Stimulated activated CD8-positive, alpha-beta memory T cell treated with anti-CD3 and anti-CD28 coated beads, Interleukin-15, amount 100 ng/mL, for 4 hours (primary cell): Measurements from ENCODE around the gene UGCG.
"Not testable (repeated sequence)": the region's sequence is repeated elsewhere in the genome, so short reads cannot be mapped to it uniquely, and the experiment has no call there.

ENCODE experiments used
- DNase-seq, 2 donors: peaks; one replicate each; pipeline ENCODE4 v3.0.0-alpha.2; 2020; ENCODE audit warnings: low read depth in 2 of 2

The UGCG gene

GRCh38 chr9:111953444-111953843 is 56.8 kb downstream of the UGCG start:
- no peak for DNase-seq

- no peak for DNase-seq
Observed at GRCh38 chr9:111955048-111955447, 58.4 kb downstream of the UGCG start.

- no peak for DNase-seq
Observed at GRCh38 chr9:111957856-111958631, 61.4 kb downstream of the UGCG start.

GRCh38 chr9:111959468-111960359 is 63.1 kb downstream of the UGCG start:
- no peak for DNase-seq

GRCh38 chr9:111960485-111960884 is 63.9 kb downstream of the UGCG start:
- DNase-seq: not testable (repeated sequence)

GRCh38 chr9:111961009-111961408 is 64.4 kb downstream of the UGCG start:
- no peak for DNase-seq

GRCh38 chr9:111961575-111961974 is 65.0 kb downstream of the UGCG start:
- DNase-seq: no peak

- no peak for DNase-seq
Observed at GRCh38 chr9:111962021-111962420, 65.4 kb downstream of the UGCG start.

GRCh38 chr9:111963995-111964394 is 67.4 kb downstream of the UGCG start:
- DNase-seq: no peak

GRCh38 chr9:111965566-111966019 is 69.0 kb downstream of the UGCG start:
- DNase-seq: no peak

GRCh38 chr9:111966124-111966723 is 69.6 kb downstream of the UGCG start:
- no peak for DNase-seq

- no peak for DNase-seq
Observed at GRCh38 chr9:111966861-111967291, 70.3 kb downstream of the UGCG start.

GRCh38 chr9:111967621-111968020 is 71.0 kb downstream of the UGCG start:
- no peak for DNase-seq

GRCh38 chr9:111969061-111969460 is 72.4 kb downstream of the UGCG start:
- no peak for DNase-seq

GRCh38 chr9:111969622-111970021 is 73.0 kb downstream of the UGCG start:
- DNase-seq: no peak

- DNase-seq: no peak
Observed at GRCh38 chr9:111970827-111971226, 74.2 kb downstream of the UGCG start.

GRCh38 chr9:111974092-111974681 is 77.6 kb downstream of the UGCG start:
- no peak for DNase-seq

GRCh38 chr9:111975709-111976108 is 79.1 kb downstream of the UGCG start:
- DNase-seq: no peak

- DNase-seq: no peak
Observed at GRCh38 chr9:111978616-111979015, 82.0 kb downstream of the UGCG start.

- no peak for DNase-seq
Observed at GRCh38 chr9:111979561-111979960, 82.9 kb downstream of the UGCG start.

- no peak for DNase-seq
Observed at GRCh38 chr9:111980398-111980797, 83.8 kb downstream of the UGCG start.

- no peak for DNase-seq
Observed at GRCh38 chr9:111983484-111983908, 86.9 kb downstream of the UGCG start.
